Activated CD4-positive, alpha-beta T cell treated with anti-CD3 and anti-CD28 coated beads, Interleukin-2, amount 50 U/mL, for 24 hours (primary cell): ENCODE data around the gene EPHA2.
A peak's percentile ranks its signal among the peaks of the same experiment; 100 is the strongest.
"Not testable (repeated sequence)": the region's sequence is repeated elsewhere in the genome, so short reads cannot be mapped to it uniquely, and the experiment has no call there.

ENCODE experiments used
- DNase-seq, 2 donors: peaks; one replicate each; pipeline ENCODE4 v3.0.0-alpha.2; 2020; ENCODE audit warnings: low read depth in 1 of 2, low spot score in 1 of 2

The EPHA2 gene

DNA sequence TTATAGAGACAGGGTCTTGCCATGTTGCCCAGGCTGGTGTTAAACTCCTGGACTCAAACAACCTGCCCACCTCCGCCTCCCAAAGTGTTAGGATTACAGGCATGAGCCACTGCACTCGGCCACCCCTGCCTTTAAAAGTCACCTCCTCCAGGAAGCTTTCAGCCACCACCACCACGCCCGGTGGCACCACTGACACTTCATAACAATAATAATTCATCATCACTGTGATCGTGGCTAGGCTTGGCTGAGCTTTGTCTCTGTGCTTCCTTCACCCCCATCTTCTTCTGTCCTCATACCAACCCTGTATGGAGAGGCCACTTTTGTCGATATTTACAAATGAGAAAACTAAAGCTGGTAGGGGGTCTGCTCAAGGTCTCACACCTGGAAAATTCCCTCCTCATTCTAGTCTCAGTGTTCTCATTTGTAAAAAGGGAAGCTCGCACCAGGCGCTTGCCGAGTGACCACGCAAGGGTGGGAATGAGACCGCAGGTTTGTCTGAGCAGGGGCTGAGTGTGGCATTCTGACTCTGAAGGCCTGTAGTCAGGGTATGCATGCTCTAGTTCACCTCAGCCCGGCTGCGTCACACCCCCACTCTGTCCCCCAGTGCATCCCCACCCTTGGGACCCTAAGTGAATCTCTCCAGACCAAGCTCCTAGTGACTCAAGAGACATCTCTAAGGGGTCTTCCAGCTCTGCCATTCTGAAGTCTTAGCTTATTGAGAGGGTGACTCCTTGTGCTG is 12.9 kb upstream of the EPHA2 start:
- DNase-seq: no peak

DNA sequence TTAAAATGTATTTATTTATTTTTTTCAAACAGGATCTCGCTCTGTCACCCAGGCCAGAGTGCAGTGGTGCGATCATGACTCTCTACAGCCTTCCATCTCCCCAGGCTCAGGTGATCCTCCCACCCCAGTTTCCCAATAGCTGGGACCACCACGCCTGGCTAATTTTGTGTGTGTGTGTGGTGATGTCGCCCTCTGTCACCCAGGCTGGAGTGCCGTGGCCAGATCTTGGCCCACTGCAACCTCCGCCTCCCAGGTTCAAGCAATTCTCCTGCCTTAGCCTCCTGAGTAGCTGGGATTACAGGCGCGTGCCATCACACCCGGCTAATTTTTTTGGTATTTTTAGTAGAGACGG is 12.3 kb upstream of the EPHA2 start:
- DNase-seq: not testable (repeated sequence)

DNA sequence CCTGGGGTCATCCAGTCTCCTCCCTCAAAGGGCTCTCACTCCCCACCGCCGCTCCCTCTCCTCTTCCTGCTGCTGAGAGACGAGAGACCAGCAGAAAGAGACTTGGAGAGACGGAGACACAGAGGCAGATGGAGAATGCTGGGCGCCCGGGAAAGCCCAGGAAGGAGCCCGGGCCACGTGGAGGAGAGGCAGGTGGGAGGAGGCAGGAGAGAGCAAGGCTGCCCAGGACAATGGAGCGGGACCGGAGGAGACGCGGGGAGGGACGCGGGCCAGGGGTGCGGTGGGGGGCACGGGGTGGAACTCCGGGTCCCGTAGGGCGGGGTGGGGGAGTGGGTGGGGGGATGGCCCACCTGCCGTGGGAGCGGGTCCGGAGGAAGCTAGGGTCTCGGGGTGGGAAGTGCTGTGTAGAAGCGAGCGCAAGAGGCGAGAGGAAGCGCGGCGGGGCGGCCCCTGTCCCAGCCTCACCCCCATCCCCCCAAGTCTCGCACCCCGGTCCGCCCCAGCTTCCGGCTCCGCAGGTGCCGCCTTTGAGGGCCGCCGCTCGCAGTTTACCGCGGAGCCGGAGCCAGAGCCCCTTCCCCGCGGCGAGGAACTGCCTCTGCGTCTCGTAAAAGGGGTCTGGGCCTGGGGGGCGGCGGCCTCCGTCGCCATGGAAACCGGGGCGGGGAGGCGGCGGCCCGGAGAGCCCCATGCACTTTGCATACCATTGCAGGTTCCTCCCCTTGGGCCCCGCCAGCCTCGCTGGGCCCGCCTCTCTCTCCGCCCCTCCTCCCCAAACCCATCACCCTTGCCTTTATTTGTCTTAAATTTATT is 11.7 kb upstream of the EPHA2 start:
- DNase-seq: peak; percentile 30 to 36

- no peak for DNase-seq
These were observed 10.2 kb upstream of the EPHA2 start for GRCh38 chr1:16166117-16166516.

DNA sequence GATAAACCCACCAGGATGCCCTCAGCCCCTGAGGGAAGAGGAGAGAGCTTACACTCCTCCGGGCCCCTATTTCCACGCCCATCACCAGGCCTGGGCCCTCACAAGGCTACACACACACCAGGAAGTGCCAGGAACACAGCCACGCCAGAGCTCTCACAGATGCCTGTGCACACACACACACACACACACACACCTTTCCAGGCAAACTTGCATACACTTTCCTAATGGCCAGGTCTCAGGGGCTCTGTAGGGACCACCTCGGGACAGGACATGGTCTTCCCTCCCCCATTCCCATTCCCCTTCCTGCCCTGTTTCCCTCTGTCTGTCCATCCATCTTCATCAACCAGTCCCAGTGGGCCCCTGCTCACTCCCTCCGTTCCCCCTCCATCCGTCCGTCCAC is 9.7 kb upstream of the EPHA2 start:
- DNase-seq: no peak

DNA sequence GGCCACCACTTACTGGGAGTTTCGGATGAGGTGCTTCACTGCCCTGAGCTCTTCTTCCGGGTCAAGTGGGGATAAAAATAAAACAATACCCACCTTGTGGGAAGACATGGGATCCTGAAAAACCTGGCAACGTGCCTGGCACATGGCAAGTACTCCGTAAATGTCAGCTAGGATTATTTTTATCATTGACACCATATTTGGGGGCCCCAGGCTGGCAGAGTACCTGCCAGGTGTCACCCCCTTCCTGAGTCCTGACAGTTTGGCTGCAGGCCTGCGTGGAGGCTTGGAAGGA is 9.2 kb upstream of the EPHA2 start:
- no peak for DNase-seq

DNA sequence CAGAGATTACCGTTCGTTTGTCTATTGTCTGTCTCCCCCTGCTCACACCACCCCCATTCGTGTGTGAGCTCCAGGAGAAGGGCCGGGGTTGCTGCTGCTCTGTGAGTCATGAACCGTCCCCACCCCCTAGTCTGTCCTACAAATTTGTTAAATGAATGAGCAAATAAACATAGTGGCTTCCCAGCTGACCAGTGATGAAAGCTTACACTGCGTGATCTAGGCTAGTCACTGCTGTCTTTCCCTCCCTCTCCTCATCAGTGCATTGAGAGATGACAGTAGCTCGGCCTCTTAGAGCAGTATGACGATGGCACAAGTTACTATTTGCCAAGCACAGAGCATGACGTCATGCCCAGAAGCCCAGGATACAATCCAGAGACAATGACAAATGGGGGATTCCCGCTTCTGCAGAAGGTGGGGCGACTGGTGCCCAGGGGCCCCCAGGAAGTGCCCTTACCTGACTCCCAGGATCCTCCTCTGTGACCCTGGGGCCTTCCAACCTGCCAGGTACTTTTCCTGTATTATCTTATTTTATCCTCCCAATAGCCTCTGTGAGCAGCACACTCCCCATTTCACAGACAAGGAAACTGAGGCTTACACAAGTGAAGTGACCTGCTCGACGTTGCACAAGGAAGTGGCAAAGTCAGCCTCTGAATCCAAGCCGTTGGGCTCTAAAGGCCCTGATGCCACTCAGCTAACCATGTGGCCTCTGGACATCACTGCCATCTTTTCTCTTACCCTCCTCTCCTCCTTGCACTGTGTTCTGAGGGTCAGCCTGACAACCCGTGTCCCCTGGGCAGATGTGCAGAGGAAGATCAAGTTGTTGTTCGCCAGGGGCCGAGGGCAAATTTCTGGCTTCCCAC is 8.6 kb upstream of the EPHA2 start:
- no peak for DNase-seq

DNA sequence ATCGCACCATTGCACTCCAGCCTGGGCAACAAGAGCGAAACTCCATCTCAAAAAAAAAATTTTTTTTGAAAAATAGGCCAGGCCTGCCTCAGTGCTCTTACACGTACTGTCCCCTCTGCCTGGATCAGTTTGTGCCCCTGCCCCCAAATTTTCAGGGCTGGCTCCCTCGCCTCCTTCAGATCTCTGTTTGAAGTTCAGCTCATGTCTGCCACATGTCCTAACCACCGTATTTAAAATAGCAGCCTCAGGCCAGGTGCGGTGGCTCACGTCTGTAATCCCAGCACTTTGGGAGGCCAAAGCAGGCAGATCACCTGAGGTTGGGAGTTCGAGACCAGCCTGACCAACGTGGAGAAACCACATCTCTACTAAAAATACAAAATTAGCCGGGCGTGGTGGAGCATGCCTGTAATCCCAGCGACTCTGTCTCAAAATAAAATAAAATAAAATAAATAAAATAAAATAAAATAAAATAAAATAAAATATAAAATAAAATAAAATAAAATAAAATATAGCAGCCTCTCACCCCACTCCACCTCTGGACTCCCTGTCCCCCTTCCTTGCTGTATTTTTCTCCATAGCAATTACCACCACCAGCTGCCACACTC is 7.8 kb upstream of the EPHA2 start:
- DNase-seq: not testable (repeated sequence)

- DNase-seq: peak; percentile 25 to 42
These were observed 6.4 kb upstream of the EPHA2 start for GRCh38 chr1:16162163-16162822.

- DNase-seq: no peak
These were observed 5.8 kb upstream of the EPHA2 start for GRCh38 chr1:16161717-16162116.

DNA sequence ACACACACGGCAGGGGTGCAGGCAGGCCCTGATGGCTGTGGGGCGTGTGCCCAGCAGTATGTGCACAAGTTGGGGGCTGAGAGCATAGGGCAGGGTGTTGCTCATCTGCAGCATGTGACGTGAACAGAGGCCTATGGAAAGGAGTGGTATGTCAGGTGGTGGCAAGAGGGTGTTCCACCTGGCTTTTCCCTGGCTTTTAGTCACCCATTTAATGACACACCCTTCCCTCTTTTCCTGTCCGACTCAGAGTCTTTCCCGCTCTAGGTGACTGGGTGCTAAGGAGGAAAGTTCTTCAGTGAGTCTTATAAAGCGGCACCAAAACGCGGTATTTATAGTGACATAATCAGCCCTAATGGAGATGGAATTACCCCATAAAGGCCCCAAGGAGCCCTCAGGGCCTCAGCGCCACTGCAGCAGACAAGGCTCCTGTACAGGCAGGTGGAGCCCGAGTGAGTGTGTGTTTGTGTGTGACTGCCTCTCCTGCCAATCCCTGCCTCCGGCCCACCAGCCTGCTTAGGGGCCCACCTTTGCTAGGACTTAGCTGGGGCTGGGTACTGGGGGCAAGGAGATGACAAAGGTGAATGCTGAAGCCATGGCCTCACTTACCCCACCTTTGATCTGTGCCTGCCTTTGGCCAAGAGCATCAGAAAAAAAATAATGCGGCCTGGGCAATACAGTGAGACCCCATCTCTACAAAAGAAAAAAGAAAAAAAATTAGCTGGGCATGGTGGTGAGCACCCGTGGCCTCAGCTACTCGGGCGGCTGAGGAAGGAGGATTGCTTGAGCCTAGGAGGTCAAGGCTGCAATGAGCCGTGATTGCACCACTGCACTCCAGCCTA is 3.3 kb upstream of the EPHA2 start:
- no peak for DNase-seq

GRCh38 chr1:16158025-16158424 is 2.2 kb upstream of the EPHA2 start:
- DNase-seq: no peak

GRCh38 chr1:16156848-16157495 is 1.1 kb upstream of the EPHA2 start:
- no peak for DNase-seq

- no peak for DNase-seq
These were observed 1.7 kb downstream of the EPHA2 start for GRCh38 chr1:16153999-16154673.

DNA sequence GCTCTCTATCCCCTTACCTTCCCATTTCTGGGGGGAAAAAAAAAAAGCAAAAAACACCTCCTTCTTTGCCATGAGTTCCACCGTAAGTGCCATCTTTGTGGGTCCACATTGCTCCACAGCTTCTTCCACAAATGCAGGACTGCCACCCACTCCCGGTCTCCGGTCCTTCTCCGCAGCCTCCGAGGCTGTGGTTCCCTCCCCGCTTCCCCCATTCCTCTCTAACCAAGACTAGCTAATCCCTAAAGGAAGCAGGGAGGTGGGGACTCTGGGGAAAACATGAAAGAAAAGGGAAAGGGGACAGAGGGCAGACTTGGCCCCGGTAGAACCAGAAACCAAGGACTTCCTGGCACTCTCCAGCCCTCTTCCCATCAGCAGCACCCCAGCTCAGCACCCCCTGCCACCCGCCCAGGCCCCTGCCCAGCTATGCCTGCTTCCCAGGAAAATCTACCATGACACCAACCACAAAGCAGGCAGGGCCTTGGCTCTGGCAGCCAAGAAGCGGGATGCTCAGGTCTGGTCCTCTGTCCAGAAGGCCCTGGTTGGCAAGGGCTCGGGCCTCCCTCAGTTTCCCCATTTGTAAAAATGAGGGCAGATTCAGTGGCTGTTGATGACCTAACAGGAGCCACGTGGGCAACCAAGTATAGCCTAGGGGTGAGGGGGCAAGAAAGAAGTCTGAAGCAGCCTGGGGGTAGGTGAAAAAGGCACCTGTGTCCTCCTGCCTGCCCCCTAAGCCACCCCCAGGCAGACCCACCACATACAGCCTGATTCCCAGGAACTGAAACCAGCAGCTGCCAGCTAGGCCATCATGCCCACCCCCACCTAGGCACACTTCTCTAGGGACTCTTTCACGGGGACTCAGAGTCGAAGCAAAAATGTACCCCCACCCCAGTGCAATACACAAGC is 2.5 kb downstream of the EPHA2 start:
- DNase-seq: no peak

DNA sequence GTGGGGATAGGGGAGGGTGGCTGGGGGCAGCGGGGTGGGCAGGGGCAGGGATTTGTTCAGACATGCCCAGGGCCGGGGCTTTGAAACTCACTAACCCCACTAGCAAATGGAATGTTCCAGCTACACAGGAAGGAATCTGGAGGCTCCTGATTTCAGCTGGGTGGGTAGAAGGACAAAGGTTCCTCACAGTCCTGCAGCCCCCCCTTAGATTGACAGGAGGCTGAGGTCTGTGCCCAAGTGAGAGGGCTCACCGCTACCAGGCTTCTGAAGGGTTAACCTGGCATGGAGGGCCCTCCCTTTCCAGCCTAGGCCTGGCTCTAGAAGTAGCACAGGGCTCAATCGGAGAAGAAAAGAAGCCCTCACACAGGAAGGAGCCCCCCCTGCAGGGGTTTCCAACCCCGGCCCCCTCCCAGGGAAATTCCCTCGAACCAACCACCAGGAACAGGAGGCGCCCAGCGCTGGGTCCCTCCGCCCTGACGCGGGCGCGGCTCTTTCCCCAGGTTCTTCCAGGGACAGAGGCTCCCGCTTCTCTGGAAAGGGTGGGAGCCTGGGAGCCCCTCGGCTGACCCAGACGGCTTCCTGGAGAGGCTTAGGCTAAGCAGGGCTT is 3.3 kb downstream of the EPHA2 start:
- DNase-seq: no peak

- DNase-seq: no peak
These were observed 3.9 kb downstream of the EPHA2 start for GRCh38 chr1:16151995-16152384.
